Smooth muscle cell (in vitro differentiated cells): Measurements from ENCODE around the gene SCFD2. TPM values are rescaled to one million over a fixed set of nuclear protein-coding genes. Genes with fewer than 3 reads are reported as not detected.
A peak's percentile ranks its signal among the peaks of the same experiment; 100 is the strongest.

Source experiments
- DNase-seq: peaks from one replicate; lab custom pipeline; 2025; ENCODE audit not compliant: unreplicated experiment; lab: John Stamatoyannopoulos, UW
- H2AFZ ChIP-seq: fragments of 200-600 bp; sonication (generic); 2 replicates; pipeline ENCODE4 v1.6.0; 2016; ENCODE audit warnings: antibody characterized with exemption, low read depth, mild to moderate bottlenecking
- H3F3A ChIP-seq: fragments of 200-600 bp; sonication (generic); 2 replicates; pipeline ENCODE4 v1.6.0; 2017; ENCODE audit warnings: antibody characterized with exemption, low read depth
- H3K27ac ChIP-seq: fragments of 200-600 bp; sonication (generic); 2 replicates; pipeline ENCODE4 v1.5.1; 2016; ENCODE audit warnings: low read depth, mild to moderate bottlenecking
- H3K27me3 ChIP-seq: fragments of 200-600 bp; sonication (generic); 2 replicates; pipeline ENCODE4 v1.6.1; 2016; ENCODE audit warnings: low read depth, mild to moderate bottlenecking
- H3K36me3 ChIP-seq: fragments of 200-600 bp; sonication (generic); 2 replicates; pipeline ENCODE4 v1.5.1; 2016; ENCODE audit warnings: low read depth
- H3K4me1 ChIP-seq: fragments of 200-600 bp; sonication (generic); 2 replicates; pipeline ENCODE4 v1.5.1; 2016; ENCODE audit warnings: low read depth
- H3K4me2 ChIP-seq: fragments of 200-600 bp; sonication (generic); 2 replicates; pipeline ENCODE4 v1.6.0; 2016; ENCODE audit warnings: mild to moderate bottlenecking
- H3K4me3 ChIP-seq: fragments of 200-600 bp; sonication (generic); 2 replicates; pipeline ENCODE4 v1.5.1; 2016; ENCODE audit warnings: mild to moderate bottlenecking
- H3K79me2 ChIP-seq: fragments of 200-600 bp; sonication (generic); 2 replicates; pipeline ENCODE4 v1.6.0; 2016; ENCODE audit warnings: low read depth, mild to moderate bottlenecking
- H3K9ac ChIP-seq: fragments of 200-600 bp; sonication (generic); 2 replicates; pipeline ENCODE4 v1.6.0; 2016; ENCODE audit warnings: low read depth
- H3K9me3 ChIP-seq: fragments of 200-600 bp; sonication (generic); replicated peaks from 2 replicates; pipeline ENCODE4 v1.5.1; 2016; ENCODE audit warnings: low read depth
- H4K20me1 ChIP-seq: fragments of 200-600 bp; sonication (generic); 2 replicates; pipeline ENCODE4 v1.6.0; 2016; ENCODE audit warnings: low read depth
- WGBS: methylation state at CpG from one replicate; pipeline ENCODE4 v1.1.7; 2016; ENCODE audit warnings: low lambda C conversion rate; 5-methylcytosine and 5-hydroxymethylcytosine counted together
- polyA plus RNA-seq: library from polyadenylated mRNA; unstranded; fragments of >200 nt; fragmentation: Nextera tagmentation; extraction: Ambion mirVana; gene quantifications from 2 replicates; pipeline ENCODE4 v1.2.1, GENCODE V29; 2016
- small RNA-seq: library from RNA; depleted of rRNA; stranded (forward); fragments of <200 nt; gene quantifications from one replicate; pipeline ENCODE3, GENCODE V24; 2014
- total RNA-seq: library from RNA; depleted of rRNA; stranded (reverse); fragments of >200 nt; gene quantifications from 2 replicates; pipeline ENCODE4 v1.2.3, GENCODE V29; 2014
- TF ChIP-seq, protein P1 (sequence below): fragments of 200-600 bp; sonication (generic); IDR thresholded peaks from 2 replicates; pipeline ENCODE4 v1.5.1; 2017; ENCODE audit warnings: borderline replicate concordance, mild to moderate bottlenecking, antibody characterized with exemption; ENCODE audit not compliant: insufficient read depth, poor library complexity, severe bottlenecking

The SCFD2 gene
- total and polyA plus RNA-seq, 2 experiments from 2014 or later, result 7.8 to 11.4 TPM

- TF ChIP-seq, protein P1, sequence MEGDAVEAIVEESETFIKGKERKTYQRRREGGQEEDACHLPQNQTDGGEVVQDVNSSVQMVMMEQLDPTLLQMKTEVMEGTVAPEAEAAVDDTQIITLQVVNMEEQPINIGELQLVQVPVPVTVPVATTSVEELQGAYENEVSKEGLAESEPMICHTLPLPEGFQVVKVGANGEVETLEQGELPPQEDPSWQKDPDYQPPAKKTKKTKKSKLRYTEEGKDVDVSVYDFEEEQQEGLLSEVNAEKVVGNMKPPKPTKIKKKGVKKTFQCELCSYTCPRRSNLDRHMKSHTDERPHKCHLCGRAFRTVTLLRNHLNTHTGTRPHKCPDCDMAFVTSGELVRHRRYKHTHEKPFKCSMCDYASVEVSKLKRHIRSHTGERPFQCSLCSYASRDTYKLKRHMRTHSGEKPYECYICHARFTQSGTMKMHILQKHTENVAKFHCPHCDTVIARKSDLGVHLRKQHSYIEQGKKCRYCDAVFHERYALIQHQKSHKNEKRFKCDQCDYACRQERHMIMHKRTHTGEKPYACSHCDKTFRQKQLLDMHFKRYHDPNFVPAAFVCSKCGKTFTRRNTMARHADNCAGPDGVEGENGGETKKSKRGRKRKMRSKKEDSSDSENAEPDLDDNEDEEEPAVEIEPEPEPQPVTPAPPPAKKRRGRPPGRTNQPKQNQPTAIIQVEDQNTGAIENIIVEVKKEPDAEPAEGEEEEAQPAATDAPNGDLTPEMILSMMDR, result no peak
- H3K27ac ChIP-seq, result peak overlapping the region; percentile 83
- no peaks in the 10 kb centered on the region for H3K27me3 ChIP-seq
- H3K9ac ChIP-seq, result no peak overlapping the region
- H3F3A ChIP-seq, result peaks cover 4% of the 10 kb centered on the region
- H3K36me3 ChIP-seq, result no peaks in the 10 kb centered on the region
- no peaks in the 10 kb centered on the region for H4K20me1 ChIP-seq
- H3K4me2 ChIP-seq, result no peak overlapping the region
- no peak overlapping the region for H2AFZ ChIP-seq
- H3K4me3 ChIP-seq, result no peak overlapping the region
- H3K9me3 ChIP-seq, result no peaks in the 10 kb centered on the region
- no peak for DNase-seq
- no peaks in the 10 kb centered on the region for H3K4me1 ChIP-seq
- H3K79me2 ChIP-seq, result no peaks in the 10 kb centered on the region
- WGBS, result 95% methylated on average over 6 of the region's 6 CpGs
These were observed 541.6 kb downstream of the SCFD2 start for GRCh38 chr4:52824270-52824602.

- no peaks in the 10 kb centered on the region for H3K4me1 ChIP-seq
- H2AFZ ChIP-seq, result no peak overlapping the region
- 68% methylated on average over 1 of the region's 1 CpG for WGBS
- no peak overlapping the region for H3K9ac ChIP-seq
- no peaks in the 10 kb centered on the region for H3K36me3 ChIP-seq
- no peaks in the 10 kb centered on the region for H3K79me2 ChIP-seq
- H3K4me3 ChIP-seq, result no peak overlapping the region
- no peaks in the 10 kb centered on the region for H3K27me3 ChIP-seq
- H3K27ac ChIP-seq, result peak overlapping the region; percentile 83
- H3K4me2 ChIP-seq, result peak overlapping the region; percentile 9
- TF ChIP-seq, protein P1, result no peak
- DNase-seq, result no peak
- no peaks in the 10 kb centered on the region for H3K9me3 ChIP-seq
- H3F3A ChIP-seq, result peaks cover 4% of the 10 kb centered on the region
- no peaks in the 10 kb centered on the region for H4K20me1 ChIP-seq
These were observed 542.2 kb downstream of the SCFD2 start for GRCh38 chr4:52823702-52824092.

Small RNAs within 50 kb of the gene (small RNA-seq; reads per million reads assigned to genes)
- gene RNU6-310P, result not detected

Other genes starting within 250 kb of the SCFD2 start
- 56.5 and 65.7 TPM in 2 replicates for gene FIP1L1, start 11.6 kb upstream of the SCFD2 start, total RNA-seq
- gene FIP1L1, start 11.6 kb upstream of the SCFD2 start, polyA plus RNA-seq, result 55.1 and 56.6 TPM in 2 replicates
- 4.3 and 4.6 TPM in 2 replicates for gene LNX1, start 225.4 kb upstream of the SCFD2 start, total RNA-seq
- gene LNX1, start 225.4 kb upstream of the SCFD2 start, polyA plus RNA-seq, result 2.3 and 3.5 TPM in 2 replicates